HG03060 (cell line): ENCODE results near the gene ESAM.
A peak's percentile ranks its signal among the peaks of the same experiment; 100 is the strongest.

Experiments
- ATAC-seq: cut with Tn5 transposase; IDR thresholded peaks from one replicate; pipeline ENCODE4 v1.9.1; 2021; ENCODE audit warnings: low read depth, moderate number of reproducible peaks; ENCODE audit not compliant: unreplicated experiment

ESAM gene

GRCh38 chr11:124753624-124754023 lies 8.5 kb downstream of the ESAM start:
- ATAC-seq, result no peak

- ATAC-seq, result no peak
These were observed 8.9 kb downstream of the ESAM start for GRCh38 chr11:124753205-124753604.

GRCh38 chr11:124752471-124753102 lies 9.5 kb downstream of the ESAM start:
- no peak for ATAC-seq

- no peak for ATAC-seq
These were observed 10.2 kb downstream of the ESAM start, which contains the start of gene VSIG2 for GRCh38 chr11:124751741-124752470. TSS of gene VSIG2 (minus strand) at chr11:124752255. CDS start at chr11:124752137, 118 bp downstream.

- ATAC-seq, result no peak
These were observed 10.7 kb downstream of the ESAM start for GRCh38 chr11:124751391-124751740.

- no peak for ATAC-seq
These were observed 12.2 kb downstream of the ESAM start for GRCh38 chr11:124749912-124750311.

- ATAC-seq, result no peak
These were observed 13.4 kb downstream of the ESAM start for GRCh38 chr11:124748481-124749343.

- ATAC-seq, result no peak
These were observed 14.0 kb downstream of the ESAM start for GRCh38 chr11:124748100-124748418.

- ATAC-seq, result no peak
These were observed 14.5 kb downstream of the ESAM start for GRCh38 chr11:124747406-124748099.

- peak; percentile 73 for ATAC-seq
These were observed 15.4 kb downstream of the ESAM start for GRCh38 chr11:124746621-124747243.

- ATAC-seq, result peak; percentile 5
These were observed 16.1 kb downstream of the ESAM start for GRCh38 chr11:124745835-124746620.

- ATAC-seq, result no peak
These were observed 16.7 kb downstream of the ESAM start for GRCh38 chr11:124745270-124745834.

- ATAC-seq, result no peak
These were observed 19.0 kb downstream of the ESAM start for GRCh38 chr11:124743050-124743449.

- ATAC-seq, result no peak
These were observed 19.5 kb downstream of the ESAM start for GRCh38 chr11:124742555-124742954.

- ATAC-seq, result no peak
These were observed 21.7 kb downstream of the ESAM start for GRCh38 chr11:124740277-124740882.

- ATAC-seq, result peak; percentile 68
These were observed 22.4 kb downstream of the ESAM start, which contains the start of gene NRGN for GRCh38 chr11:124739479-124740276. TSS of gene NRGN (plus strand) at chr11:124739942. CDS start at chr11:124740085, 143 bp downstream.

GRCh38 chr11:124738713-124739478 lies 23.2 kb downstream of the ESAM start:
- no peak for ATAC-seq
